Kidney tubule cell (primary cell): ENCODE measurements around the gene G6PD.
A peak's percentile ranks its signal among the peaks of the same experiment; 100 is the strongest.

ENCODE experiments used
- DNase-seq: peaks from one replicate; pipeline ENCODE4 v3.0.0-alpha.2; 2018; ENCODE audit warnings: low spot score

Gene G6PD

GRCh38 chrX:154487518-154488290, 58.9 kb downstream of the G6PD start:
- no peak for DNase-seq

GRCh38 chrX:154486396-154487207, 60.0 kb downstream of the G6PD start, which contains the start of gene UBL4A:
Gene UBL4A, minus strand, starts transcription at chrX:154486615. Its CDS starts 31 bp downstream, at chrX:154486584.
- DNase-seq, result peak; percentile 68

- DNase-seq, result peak; percentile 12
Observed at GRCh38 chrX:154486052-154486395, 60.6 kb downstream of the G6PD start.

- no peak for DNase-seq
Observed at GRCh38 chrX:154485150-154486051, 61.2 kb downstream of the G6PD start.

GRCh38 chrX:154484255-154485149, 62.1 kb downstream of the G6PD start:
- DNase-seq, result peak; percentile 31

- DNase-seq, result no peak
Observed at GRCh38 chrX:154483325-154483724, 63.3 kb downstream of the G6PD start.

GRCh38 chrX:154482786-154483185, 63.9 kb downstream of the G6PD start:
- DNase-seq, result no peak

GRCh38 chrX:154481911-154482601, 64.6 kb downstream of the G6PD start:
- no peak for DNase-seq
